Fibroblast of pulmonary artery (primary cell): Measurements from ENCODE around the gene USP28.

Source experiments
- DNase-seq: peaks from one replicate; pipeline ENCODE4 v3.0.0-alpha.2; 2010; ENCODE audit warnings: low read depth
- H3K4me3 ChIP-seq: replicated peaks from 2 replicates; pipeline ENCODE4 v1.5.1; 2011; ENCODE audit warnings: low read depth, mild to moderate bottlenecking, control low read depth, low read length, moderate library complexity
- CTCF ChIP-seq: IDR thresholded peaks from 2 replicates; pipeline ENCODE4 v1.5.1; 2011; ENCODE audit warnings: mild to moderate bottlenecking, control low read depth, low read length, inconsistent platforms; ENCODE audit errors: missing control alignments

USP28 gene

GRCh38 chr11:113855803-113856202, 19.6 kb downstream of the USP28 start:
- no peak for TF ChIP-seq CTCF
- H3K4me3 ChIP-seq: no peak overlapping the region
- DNase-seq: no peak

- H3K4me3 ChIP-seq: no peak overlapping the region
- DNase-seq: no peak
- TF ChIP-seq CTCF: no peak
Measured at GRCh38 chr11:113850188-113850587, 25.2 kb downstream of the USP28 start.

DNA sequence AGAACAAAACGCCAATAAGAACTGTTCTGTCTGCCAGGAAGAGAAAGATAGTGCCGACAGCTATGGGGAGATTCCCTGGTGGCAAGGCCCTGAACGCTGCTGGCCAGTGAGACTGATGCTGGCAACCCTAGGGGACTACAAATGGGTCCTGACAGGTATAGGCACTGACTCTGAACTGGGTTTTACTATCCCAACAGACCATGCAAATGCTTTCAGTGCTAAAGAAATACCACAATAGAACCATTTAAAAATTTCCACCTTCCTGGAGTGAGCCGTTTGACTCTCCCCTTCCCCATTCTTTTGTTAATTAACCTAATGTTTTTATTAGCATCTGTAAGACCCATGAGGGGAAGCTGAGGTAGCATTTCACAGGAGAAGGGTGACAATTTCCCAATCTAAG, 25.7 kb downstream of the USP28 start:
- no peak for DNase-seq
- H3K4me3 ChIP-seq: no peak overlapping the region
- no peak for TF ChIP-seq CTCF

DNA sequence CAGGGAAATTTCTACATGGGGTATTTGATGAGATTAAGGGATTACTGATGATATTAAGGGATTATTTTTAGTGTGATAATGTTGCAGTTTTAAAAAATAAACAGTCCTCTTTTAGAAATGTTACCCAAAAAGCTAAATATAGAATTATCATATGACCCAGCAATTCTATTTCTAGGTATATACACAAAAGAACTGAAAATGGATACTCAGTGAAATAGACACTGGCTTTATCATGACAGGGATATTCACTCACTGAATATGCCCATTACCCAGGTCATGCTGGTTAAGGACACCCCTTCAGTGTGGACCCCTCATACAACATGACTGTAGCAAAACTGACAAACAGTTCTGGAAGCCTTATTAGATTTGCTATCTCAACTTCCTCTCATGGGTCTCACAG, 27.8 kb downstream of the USP28 start:
- DNase-seq: no peak
- TF ChIP-seq CTCF: no peak
- no peak overlapping the region for H3K4me3 ChIP-seq

- H3K4me3 ChIP-seq: no peak overlapping the region
- DNase-seq: no peak
- TF ChIP-seq CTCF: no peak
Measured at GRCh38 chr11:113847111-113847510, 28.3 kb downstream of the USP28 start.

DNA sequence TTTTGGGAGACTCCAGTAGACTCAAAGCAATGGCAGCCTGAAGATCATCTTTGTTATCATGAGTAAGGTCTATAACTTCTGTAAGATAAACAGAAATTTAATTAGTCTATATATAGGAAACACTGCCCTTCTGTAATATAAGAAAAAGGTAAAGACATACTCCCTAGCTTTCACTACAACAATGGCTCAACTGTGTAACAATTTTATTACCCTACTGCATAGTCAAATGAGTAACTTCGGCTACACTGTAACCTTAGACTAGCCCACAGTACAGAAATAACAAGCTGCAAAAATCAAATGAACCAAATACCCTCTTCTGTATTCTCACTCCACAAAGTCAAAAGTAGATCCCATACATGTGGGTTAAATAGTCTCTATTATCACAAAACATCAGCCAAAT, 33.7 kb downstream of the USP28 start:
- no peak overlapping the region for H3K4me3 ChIP-seq
- DNase-seq: no peak
- TF ChIP-seq CTCF: no peak

DNA sequence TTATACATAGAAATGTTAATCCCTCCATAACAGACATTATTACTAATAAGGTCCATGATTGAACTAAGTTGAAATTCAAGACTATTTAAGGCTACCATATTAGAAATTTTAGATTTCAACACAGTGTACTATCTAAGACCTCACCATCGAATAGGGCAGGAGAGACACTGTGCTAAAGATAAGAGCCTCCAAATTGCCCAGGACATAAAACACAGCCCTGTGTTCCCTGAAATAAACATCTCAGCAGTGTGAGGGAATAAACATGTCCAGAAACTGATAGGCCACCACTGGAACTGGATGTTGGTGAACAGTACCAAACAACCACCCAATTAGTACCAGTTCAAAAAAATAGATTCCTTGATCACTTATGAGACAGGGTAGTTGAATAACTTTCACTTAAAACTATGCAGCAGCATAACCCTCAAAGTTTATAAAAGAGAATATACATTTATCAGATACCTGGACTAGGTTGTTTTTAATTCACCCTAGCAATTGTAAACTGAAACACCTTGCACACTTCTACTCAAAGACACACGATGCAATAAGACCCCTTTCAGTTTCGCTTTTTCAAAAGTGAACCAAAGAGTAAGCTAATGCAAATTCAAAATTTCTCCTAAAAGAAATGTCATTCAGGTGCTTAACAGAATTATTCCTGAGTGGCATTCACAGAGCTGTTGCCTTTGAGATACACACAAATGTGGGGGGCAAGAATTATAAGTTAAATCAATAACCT, 34.3 kb downstream of the USP28 start:
- H3K4me3 ChIP-seq: no peak overlapping the region
- TF ChIP-seq CTCF: no peak

More for the DNA sequence above, 34.3 kb downstream of the USP28 start:
- no peak for DNase-seq
